Keratinocyte (primary cell): ENCODE data around the gene KMT2A. TPM values are rescaled to one million over a fixed set of nuclear protein-coding genes. Genes with fewer than 3 reads are reported as not detected.
A peak's percentile ranks its signal among the peaks of the same experiment; 100 is the strongest.

Experiments
- DNase-seq: peaks from one replicate; pipeline ENCODE4 v3.0.0-alpha.2; 2011; ENCODE audit warnings: low read depth, missing footprints, low spot score
- FAIRE-seq: peaks from 2 replicates; lab custom pipeline; 2011; peaks lifted over from hg19 to GRCh38; lab: Jason Lieb, UNC
- H2AFZ ChIP-seq: 2 replicates; pipeline ENCODE4 v1.6.0; 2012; ENCODE audit warnings: low read length, control low read depth, inconsistent platforms; ENCODE audit not compliant: control insufficient read depth
- H3K27ac ChIP-seq: 2 replicates; pipeline ENCODE4 v1.5.1; 2011; ENCODE audit warnings: low read length; ENCODE audit not compliant: control insufficient read depth, insufficient read depth
- H3K27me3 ChIP-seq: 3 replicates; pipeline ENCODE4 v1.6.0; 2011; ENCODE audit warnings: low read length; ENCODE audit not compliant: control insufficient read depth, insufficient read depth; ENCODE audit errors: extremely low read depth
- H3K36me3 ChIP-seq, 2 experiments: 2 replicates in 1 of 2; 3 replicates in 1 of 2; pipeline ENCODE4 v1.5.1; 2011; ENCODE audit warnings: low read length in 2 of 2, mild to moderate bottlenecking in 1 of 2; ENCODE audit not compliant: control insufficient read depth in 2 of 2, insufficient read depth in 2 of 2; ENCODE audit errors: extremely low read depth in 1 of 2
- H3K4me1 ChIP-seq: 3 replicates; pipeline ENCODE4 v1.5.1; 2011; ENCODE audit warnings: low read length; ENCODE audit not compliant: control insufficient read depth, insufficient read depth; ENCODE audit errors: extremely low read depth
- H3K4me2 ChIP-seq: 3 replicates; pipeline ENCODE4 v1.6.0; 2011; ENCODE audit warnings: low read depth, low read length; ENCODE audit not compliant: control insufficient read depth, insufficient read depth; ENCODE audit errors: extremely low read depth
- H3K4me3 ChIP-seq, 3 experiments: fragments of 200-600 bp in 1 of 3; sonication (generic) in 1 of 3; 2 replicates in 2 of 3; 3 replicates in 1 of 3; pipeline ENCODE4 v1.5.1; 2011 to 2016; ENCODE audit warnings: low read length in 3 of 3, mild to moderate bottlenecking in 3 of 3, control low read depth in 2 of 3, inconsistent platforms in 1 of 3, low read depth in 1 of 3, mixed read lengths in 1 of 3, mixed run types in 1 of 3, moderate library complexity in 1 of 3; ENCODE audit not compliant: control insufficient read depth in 2 of 3, insufficient read depth in 2 of 3; ENCODE audit errors: extremely low read depth in 1 of 3
- H3K79me2 ChIP-seq: 2 replicates; pipeline ENCODE4 v1.6.0; 2012; ENCODE audit warnings: low read length; ENCODE audit not compliant: control insufficient read depth, insufficient read depth
- H3K9ac ChIP-seq: 3 replicates; pipeline ENCODE4 v1.6.0; 2011; ENCODE audit warnings: low read length; ENCODE audit not compliant: control insufficient read depth, insufficient read depth; ENCODE audit errors: extremely low read depth
- H3K9me1 ChIP-seq: 3 replicates; pipeline ENCODE4 v1.6.0; 2011; ENCODE audit warnings: low read length; ENCODE audit not compliant: control insufficient read depth, insufficient read depth; ENCODE audit errors: extremely low read depth
- H3K9me3 ChIP-seq: 2 replicates; pipeline ENCODE4 v1.5.1; 2012; ENCODE audit warnings: low read depth, low read length; ENCODE audit not compliant: control insufficient read depth
- H4K20me1 ChIP-seq: 3 replicates; pipeline ENCODE4 v1.6.0; 2011; ENCODE audit warnings: low read length; ENCODE audit not compliant: control insufficient read depth, insufficient read depth; ENCODE audit errors: extremely low read depth
- EZH2 ChIP-seq: IDR thresholded peaks from one replicate; pipeline ENCODE4 v1.6.1; 2012; ENCODE audit warnings: inconsistent platforms, mild to moderate bottlenecking, low read length, moderate library complexity
- dilution Hi-C: fragments of 300-500 bp; cut with MboI; formaldehyde crosslinking; loops from one replicate; pipeline ENCODE4 v1.7.0; 2020; ENCODE audit warnings: low sequenced_read_pairs; ENCODE audit not compliant: extremely low pct_ligation_motif_present
- polyA plus RNA-seq, 5 experiments: library from polyadenylated mRNA; depleted of rRNA in 3 of 5; stranded (reverse) in 3 of 5; stranded (forward) in 1 of 5; unstranded in 1 of 5; fragments of >200 nt; gene quantifications; 1 replicate in 1 of 5; 2 replicates in 3 of 5; 3 replicates in 1 of 5; pipeline versions ENCODE4 v1.2.1 to v1.2.3, GENCODE V29; 2011 to 2012; ENCODE audit warnings: missing spikeins in 2 of 5, low read depth in 1 of 5, low replicate concordance in 1 of 5
- TF ChIP-seq, protein P1 (sequence below), 3 experiments: IDR thresholded peaks in 1 of 3; conservative IDR thresholded peaks in 1 of 3; optimal IDR thresholded peaks in 1 of 3; 2 replicates in 2 of 3; 3 replicates in 1 of 3; pipeline versions ENCODE3 to v1.5.1; 2011; ENCODE audit warnings: low read length in 3 of 3, mild to moderate bottlenecking in 3 of 3, moderate library complexity in 2 of 3, control low read depth in 1 of 3, inconsistent platforms in 1 of 3; ENCODE audit not compliant: insufficient read depth in 2 of 3; ENCODE audit errors: extremely low read depth in 1 of 3

The KMT2A gene
- polyA plus RNA-seq, 1 donor (not counting 4 experiments of a cell fraction or from before 2014, with no cell fraction given) = 11.7 TPM

DNA sequence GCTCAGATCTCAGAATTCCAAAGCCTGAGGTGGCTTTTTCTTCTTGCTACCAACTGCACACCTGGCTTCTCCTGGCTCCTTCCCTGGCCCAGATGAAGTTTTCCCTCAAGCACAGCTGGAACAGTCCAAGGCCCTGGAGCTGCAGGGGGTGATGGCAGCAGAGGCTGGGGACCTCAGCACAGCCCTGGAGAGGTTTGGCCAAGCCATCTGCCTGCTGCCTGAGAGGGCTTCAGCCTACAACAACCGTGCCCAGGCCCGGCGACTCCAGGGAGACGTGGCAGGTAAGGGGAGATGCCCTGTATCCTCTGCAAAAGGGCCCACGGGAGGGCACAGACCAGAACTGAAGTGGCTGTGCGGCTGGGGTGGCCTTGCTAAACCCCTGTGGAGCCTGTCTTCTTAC, 92.2 kb downstream of the KMT2A start:
- Histone ChIP-seq H3K4me1 (peaks cover 2% of the 10 kb centered on the region), H3K27me3 (no peaks in the 10 kb centered on the region)
- DNase-seq = no peak

DNA sequence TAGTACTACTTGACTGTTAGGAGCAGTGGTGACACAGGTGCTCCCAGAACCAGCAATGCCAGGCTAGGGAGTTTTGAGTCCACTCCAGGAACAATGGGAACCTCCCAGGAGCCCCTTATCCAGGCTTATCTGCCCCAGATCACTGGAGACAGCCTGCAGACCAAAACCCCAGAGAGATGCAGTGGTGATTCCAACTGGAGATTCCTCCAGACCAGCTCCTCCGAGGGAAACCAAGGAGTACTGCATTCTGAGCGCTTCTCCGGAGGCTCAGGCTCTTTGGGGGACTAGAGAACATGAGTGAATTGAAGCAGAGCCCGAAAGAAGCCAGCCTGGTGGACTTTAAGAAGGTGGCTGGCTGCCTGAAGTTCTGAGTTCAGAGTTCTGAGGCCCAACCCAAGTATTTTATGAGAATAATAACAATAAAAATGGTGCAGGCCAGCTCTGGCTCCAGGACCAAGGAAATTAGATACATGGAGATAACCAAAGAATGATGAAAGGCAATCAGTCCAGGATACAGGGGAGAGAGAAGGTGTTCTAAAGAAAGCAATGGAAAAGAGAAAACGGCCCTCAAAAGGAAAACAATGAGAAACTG, 93.4 kb downstream of the KMT2A start:
- Histone ChIP-seq H3K4me3 (peak overlapping the region in 1 of 3 experiments; percentile 74), H3K36me3 (peaks cover 6 to 7% of the 10 kb centered on the region in 2 experiments), H3K27ac (no peak overlapping the region), H2AFZ (no peak overlapping the region), H3K9me1 (no peaks in the 10 kb centered on the region), H3K79me2 (no peaks in the 10 kb centered on the region), H3K9me3 (no peaks in the 10 kb centered on the region), H3K27me3 (no peaks in the 10 kb centered on the region), H3K9ac (no peak overlapping the region), H4K20me1 (no peaks in the 10 kb centered on the region), H3K4me2 (peak overlapping the region; percentile 61), H3K4me1 (peaks cover 2% of the 10 kb centered on the region)
- no peak for FAIRE-seq
- no peak for TF ChIP-seq EZH2
- TF ChIP-seq, protein P1, sequence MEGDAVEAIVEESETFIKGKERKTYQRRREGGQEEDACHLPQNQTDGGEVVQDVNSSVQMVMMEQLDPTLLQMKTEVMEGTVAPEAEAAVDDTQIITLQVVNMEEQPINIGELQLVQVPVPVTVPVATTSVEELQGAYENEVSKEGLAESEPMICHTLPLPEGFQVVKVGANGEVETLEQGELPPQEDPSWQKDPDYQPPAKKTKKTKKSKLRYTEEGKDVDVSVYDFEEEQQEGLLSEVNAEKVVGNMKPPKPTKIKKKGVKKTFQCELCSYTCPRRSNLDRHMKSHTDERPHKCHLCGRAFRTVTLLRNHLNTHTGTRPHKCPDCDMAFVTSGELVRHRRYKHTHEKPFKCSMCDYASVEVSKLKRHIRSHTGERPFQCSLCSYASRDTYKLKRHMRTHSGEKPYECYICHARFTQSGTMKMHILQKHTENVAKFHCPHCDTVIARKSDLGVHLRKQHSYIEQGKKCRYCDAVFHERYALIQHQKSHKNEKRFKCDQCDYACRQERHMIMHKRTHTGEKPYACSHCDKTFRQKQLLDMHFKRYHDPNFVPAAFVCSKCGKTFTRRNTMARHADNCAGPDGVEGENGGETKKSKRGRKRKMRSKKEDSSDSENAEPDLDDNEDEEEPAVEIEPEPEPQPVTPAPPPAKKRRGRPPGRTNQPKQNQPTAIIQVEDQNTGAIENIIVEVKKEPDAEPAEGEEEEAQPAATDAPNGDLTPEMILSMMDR (optimal IDR thresholded peaks at IDR 0.05 in 1 of 3, IDR thresholded peaks at IDR 0.05 in 1 of 3, conservative IDR thresholded peaks at IDR 0.05 in 1 of 3; ENCODE audit: extremely low read depth in 1 of 3, insufficient read depth in 2 of 3, low read length in 3 of 3) = no peak
- no peak for DNase-seq
- dilution Hi-C loops = no loop called here

More for the DNA sequence above, 92.2 kb downstream of the KMT2A start:
- H3K4me2 ChIP-seq = no peak overlapping the region
- no peaks in the 10 kb centered on the region for H3K9me1 ChIP-seq
- H2AFZ ChIP-seq = no peak overlapping the region
- no peak overlapping the region for H3K27ac ChIP-seq
- no peaks in the 10 kb centered on the region for H4K20me1 ChIP-seq
- no peaks in the 10 kb centered on the region for H3K79me2 ChIP-seq
- no peak overlapping the region for H3K4me3 ChIP-seq
- no peaks in the 10 kb centered on the region for H3K9me3 ChIP-seq
- peaks cover 11 to 13% of the 10 kb centered on the region in 2 experiments for H3K36me3 ChIP-seq
- dilution Hi-C loops = no loop called here
- no peak overlapping the region for H3K9ac ChIP-seq
- FAIRE-seq = no peak
- TF ChIP-seq, protein P1 (optimal IDR thresholded peaks at IDR 0.05 in 1 of 3, IDR thresholded peaks at IDR 0.05 in 1 of 3, conservative IDR thresholded peaks at IDR 0.05 in 1 of 3; ENCODE audit: extremely low read depth in 1 of 3, insufficient read depth in 2 of 3, low read length in 3 of 3) = no peak
- no peak for TF ChIP-seq EZH2
